AG04449 (cell line): ENCODE data around the gene VSIG10L.

ENCODE experiments used
- CTCF ChIA-PET: fragments of 350-600 bp; formaldehyde crosslinking; extraction: SDS; loops from one replicate; lab custom pipeline; 2021; ENCODE audit warnings: antibody characterized with exemption; lab: Yijun Ruan, JAX
- POLR2A ChIA-PET: fragments of 400-600, 350-600 bp; formaldehyde crosslinking; extraction: SDS; loops from one replicate; lab custom pipeline; 2020; ENCODE audit warnings: antibody characterized with exemption, inconsistent platforms; lab: Yijun Ruan, JAX
- DNase-seq: peaks from one replicate; pipeline ENCODE4 v3.0.0-alpha.2; 2010; ENCODE audit warnings: low read depth, low spot score
- H3K4me3 ChIP-seq: 2 replicates; pipeline ENCODE4 v1.5.1; 2011; ENCODE audit warnings: low read depth, mild to moderate bottlenecking, control low read depth, low read length
- CTCF ChIP-seq: IDR thresholded peaks from one replicate; pipeline ENCODE4 v1.5.1; 2011; ENCODE audit warnings: mild to moderate bottlenecking, moderate library complexity, low read length, control low read depth, inconsistent platforms; ENCODE audit not compliant: insufficient read depth; ENCODE audit errors: missing control alignments

VSIG10L gene

GRCh38 chr19:51351266-51351990, 9.5 kb upstream of the VSIG10L start:
- DNase-seq = no peak
- H3K4me3 ChIP-seq = no peak overlapping the region
- ChIA-PET CTCF (interaction anchor here (1.0 to 1.6 kb wide), 3 partner anchors 9 to 13 kb away, joined by 3 to 6 read pairs (median 6); partner anchors contain the start of gene VSIG10L), POLR2A (interaction anchor here (1.1 kb wide), 1 partner anchor 8 kb away, joined by 3 read pairs; no protein-coding TSS in a partner anchor)
- no peak for TF ChIP-seq CTCF

- H3K4me3 ChIP-seq = no peak overlapping the region
- ChIA-PET CTCF (interaction anchor here (1.2 kb wide), 1 partner anchor 74 kb away, joined by 3 read pairs; no protein-coding TSS in a partner anchor), POLR2A (no interaction called here)
- DNase-seq = no peak
- no peak for TF ChIP-seq CTCF
These were observed 5.4 kb upstream of the VSIG10L start for GRCh38 chr19:51347209-51347928.

GRCh38 chr19:51346742-51347141, 4.8 kb upstream of the VSIG10L start:
- POLR2A ChIA-PET = no interaction called here
- H3K4me3 ChIP-seq = no peak overlapping the region
- TF ChIP-seq CTCF = no peak
- DNase-seq = no peak
- CTCF ChIA-PET = interaction anchor here (1.2 kb wide), 1 partner anchor 75 kb away, joined by 3 read pairs; no protein-coding TSS in a partner anchor

- CTCF ChIA-PET = no interaction called here
- POLR2A ChIA-PET = no interaction called here
- no peak overlapping the region for H3K4me3 ChIP-seq
- DNase-seq = no peak
- no peak for TF ChIP-seq CTCF
These were observed 3.2 kb upstream of the VSIG10L start for GRCh38 chr19:51345076-51345620.

GRCh38 chr19:51342631-51343569, 961 bp upstream of the VSIG10L start:
- ChIA-PET POLR2A (interaction anchor here (0.8 kb wide), 1 partner anchor 16 kb away, joined by 5 read pairs; no protein-coding TSS in a partner anchor), CTCF (interaction anchor here (0.6 to 2.6 kb wide), 3 partner anchors 9 to 21 kb away, joined by 3 to 7 read pairs (median 3); no protein-coding TSS in a partner anchor)

More at GRCh38 chr19:51342631-51343569, 961 bp upstream of the VSIG10L start:
- TF ChIP-seq CTCF = no peak
- DNase-seq = no peak
- H3K4me3 ChIP-seq = no peak overlapping the region
